Left renal pelvis (tissue), 4 donors: ENCODE results near the gene ADAMTS9. TPM values are rescaled to one million over a fixed set of nuclear protein-coding genes. Genes with fewer than 3 reads are reported as not detected.

Source experiments
- DNase-seq, 4 donors: peaks; one replicate each; pipeline ENCODE4 v3.0.0-alpha.2; 2013; ENCODE audit warnings: low read depth in 4 of 4, low spot score in 3 of 4
- polyA plus RNA-seq, 4 donors: library from polyadenylated mRNA; unstranded; fragments of 120-200 nt; gene quantifications; one replicate each; pipeline ENCODE4 v1.2.1, GENCODE V29; 2013; ENCODE audit not compliant: insufficient read length in 4 of 4

ADAMTS9 gene
- polyA plus RNA-seq, 4 donors: 48.7 to 168 (median 142) TPM

DNA sequence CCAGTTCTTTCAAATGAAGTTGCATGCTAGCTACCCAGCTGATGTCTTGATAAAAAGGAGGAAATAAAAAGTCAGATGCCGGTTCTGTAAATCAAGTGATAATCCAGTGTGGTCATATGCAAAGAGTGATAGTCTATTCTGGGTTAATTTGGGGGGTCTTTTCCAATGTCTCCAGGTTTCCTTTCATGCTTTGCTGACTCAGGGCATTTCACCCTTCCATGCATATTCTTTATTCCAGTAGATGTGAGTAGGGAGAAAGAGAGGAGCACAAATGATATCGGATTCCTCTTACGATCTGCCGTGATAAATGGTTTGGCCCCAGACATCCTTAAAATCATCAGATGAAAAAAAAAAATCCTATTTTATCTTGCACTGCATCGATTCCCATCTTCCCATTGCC is 60.8 kb downstream of the ADAMTS9 start:
- DNase-seq: no peak

DNA sequence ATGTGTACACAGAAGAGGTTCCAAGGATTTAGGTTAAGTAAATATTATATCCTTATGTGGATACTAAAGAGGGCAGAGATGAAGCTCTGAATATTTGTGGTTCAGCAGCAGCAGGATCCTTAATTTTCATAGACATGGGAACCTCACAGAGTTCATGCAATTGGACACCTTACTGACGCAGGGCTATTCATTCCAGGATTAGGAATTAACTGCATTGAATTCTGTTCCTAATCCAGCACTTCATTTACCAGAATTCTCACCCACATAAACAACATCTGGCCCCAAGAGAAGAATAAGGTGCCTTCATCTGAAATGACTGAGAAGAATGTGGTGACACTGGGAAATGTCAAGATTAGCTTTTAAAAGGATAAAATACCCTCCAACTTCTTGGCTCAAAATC is 62.4 kb downstream of the ADAMTS9 start:
- DNase-seq: no peak

DNA sequence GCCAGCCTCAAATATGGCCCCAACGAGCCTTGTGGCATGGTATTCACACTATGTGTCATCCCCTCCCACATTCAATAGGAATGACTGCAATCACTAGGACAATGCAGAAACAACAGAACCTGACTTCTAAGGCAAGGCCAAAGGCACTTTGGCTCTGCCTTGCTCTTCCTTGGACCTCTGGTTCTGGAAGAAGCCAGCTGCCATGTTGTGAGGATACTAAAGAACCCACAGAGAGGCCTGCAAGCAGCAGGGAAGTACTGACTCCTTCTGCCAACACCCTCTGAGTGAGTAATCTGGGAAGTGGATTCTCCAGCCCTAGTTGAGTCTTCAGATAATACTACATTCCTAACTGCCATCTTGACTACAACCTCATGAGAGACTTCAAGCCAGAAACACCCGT is 64.7 kb downstream of the ADAMTS9 start:
- DNase-seq: no peak

DNA sequence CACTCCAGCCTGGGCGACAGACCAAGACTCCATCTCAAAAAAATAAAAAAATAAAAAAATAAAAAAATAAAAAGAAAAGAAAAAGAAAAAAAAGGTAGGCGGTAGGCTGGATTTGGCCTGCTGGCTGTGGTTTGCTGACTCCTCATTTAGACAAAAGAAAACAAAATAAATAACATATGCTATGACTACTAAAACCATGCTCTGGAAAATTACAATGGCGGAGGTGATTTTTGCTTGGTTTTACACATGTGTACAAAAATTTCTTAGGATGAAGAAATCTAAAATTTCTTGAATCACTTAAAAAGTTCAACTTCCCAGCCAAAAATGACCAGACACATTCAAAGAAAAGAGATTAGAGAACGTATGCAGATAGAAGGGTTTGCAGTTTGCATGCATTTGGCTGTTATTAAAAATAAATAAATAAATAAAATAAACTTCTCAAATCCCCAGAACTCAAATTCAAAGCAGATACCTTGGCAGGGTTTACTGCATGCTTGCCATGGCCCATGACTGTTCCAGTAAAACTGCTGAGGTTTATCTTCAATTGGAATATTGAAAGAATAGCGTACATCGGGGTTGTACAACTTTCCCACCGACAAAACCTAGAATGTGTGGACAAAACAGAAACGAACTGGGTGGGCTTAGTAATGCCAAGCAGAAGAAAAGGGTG is 65.9 kb downstream of the ADAMTS9 start:
- DNase-seq: no peak

DNA sequence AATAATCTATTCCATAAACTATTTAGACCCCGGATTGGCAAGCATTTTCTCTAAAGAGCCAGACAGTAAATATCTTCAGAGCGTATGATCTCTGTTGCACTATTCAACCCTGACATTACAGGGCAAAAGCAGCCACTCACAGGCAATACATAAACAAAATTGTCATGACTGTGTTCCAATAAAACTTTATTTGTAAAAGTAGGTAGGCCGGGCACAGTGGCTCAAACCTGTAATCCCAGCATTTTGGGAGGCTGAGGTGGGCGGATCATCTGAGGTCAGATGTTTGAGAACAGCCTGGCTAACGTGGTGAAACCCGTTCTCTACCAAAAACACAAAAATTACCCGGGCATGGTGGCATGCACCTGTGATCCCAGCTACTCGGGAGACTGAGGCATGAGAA is 66.5 kb downstream of the ADAMTS9 start:
- DNase-seq: no peak

DNA sequence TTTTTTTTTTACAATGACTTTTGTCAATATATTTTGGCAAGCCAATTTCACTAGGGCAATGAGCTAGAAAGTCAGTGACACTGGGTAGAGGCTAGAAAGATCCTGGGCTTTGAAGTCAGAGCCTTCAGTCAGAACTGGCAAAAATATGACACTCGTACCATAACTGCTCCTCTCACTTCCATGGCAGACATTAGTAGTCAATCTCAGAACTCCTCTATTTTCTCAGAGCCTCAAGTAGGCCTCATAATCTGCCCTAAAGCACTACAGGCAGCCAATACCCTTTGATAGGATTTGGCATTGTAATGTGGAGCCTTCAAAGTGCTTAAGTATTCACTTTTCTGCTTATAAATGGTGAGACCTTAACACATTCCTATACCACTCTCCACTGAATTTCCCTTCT is 67.8 kb downstream of the ADAMTS9 start:
- DNase-seq: no peak

DNA sequence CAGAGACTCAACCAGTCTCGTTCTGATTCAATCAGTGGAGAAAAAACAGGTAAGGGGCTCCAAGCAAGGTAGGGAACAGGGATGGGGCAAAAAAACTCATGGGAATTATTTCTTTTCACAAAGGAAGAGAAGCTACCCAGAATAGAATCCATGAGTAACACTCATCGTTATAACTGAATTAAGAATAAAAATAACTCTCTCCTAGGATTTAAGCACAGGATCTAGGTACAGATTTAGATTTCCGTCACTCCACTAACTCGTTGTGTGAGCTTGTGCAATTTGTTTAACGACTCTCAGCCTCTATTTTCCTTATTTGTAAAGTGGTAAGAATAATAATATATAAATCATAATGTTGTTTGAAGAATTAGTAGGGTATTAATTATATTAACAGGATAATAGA is 68.6 kb downstream of the ADAMTS9 start:
- no peak for DNase-seq

DNA sequence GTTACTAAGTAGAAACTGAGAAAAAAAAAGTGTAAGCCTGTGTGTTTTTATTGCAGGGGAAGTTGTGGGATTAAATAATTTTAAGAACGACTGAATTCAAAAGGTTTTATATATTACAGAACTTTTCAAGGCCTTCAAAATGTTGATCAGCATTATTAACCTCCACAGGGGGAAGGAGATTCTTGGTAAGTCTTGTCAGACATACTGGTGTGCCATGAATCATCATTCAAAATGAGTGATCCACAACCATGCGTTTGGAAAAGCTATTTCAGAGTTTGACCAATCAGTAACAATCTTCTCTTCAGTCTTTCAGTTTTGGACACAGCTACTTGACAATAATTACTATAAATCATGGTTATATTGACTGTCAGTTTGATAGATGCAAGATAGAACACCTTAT is 70.2 kb downstream of the ADAMTS9 start:
- no peak for DNase-seq

DNA sequence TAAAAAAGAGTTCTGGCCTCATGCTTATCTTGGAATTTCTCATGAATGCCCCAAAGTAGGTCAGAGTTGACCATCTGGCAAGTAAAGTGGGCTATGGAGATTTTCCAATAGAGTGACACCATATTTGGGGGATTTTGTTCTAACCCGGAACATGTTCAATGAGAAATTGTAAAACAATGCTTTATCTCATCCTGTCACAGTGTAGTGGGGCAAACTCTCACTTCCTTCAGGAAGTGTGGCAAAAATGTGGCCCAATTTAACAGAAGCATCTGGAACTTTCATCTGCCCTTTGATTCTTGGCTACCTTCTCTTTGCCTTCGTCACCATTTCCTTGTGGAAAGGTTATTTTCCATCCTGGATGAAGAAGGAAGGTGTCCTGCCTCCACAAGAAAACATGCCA is 70.8 kb downstream of the ADAMTS9 start:
- DNase-seq: no peak

DNA sequence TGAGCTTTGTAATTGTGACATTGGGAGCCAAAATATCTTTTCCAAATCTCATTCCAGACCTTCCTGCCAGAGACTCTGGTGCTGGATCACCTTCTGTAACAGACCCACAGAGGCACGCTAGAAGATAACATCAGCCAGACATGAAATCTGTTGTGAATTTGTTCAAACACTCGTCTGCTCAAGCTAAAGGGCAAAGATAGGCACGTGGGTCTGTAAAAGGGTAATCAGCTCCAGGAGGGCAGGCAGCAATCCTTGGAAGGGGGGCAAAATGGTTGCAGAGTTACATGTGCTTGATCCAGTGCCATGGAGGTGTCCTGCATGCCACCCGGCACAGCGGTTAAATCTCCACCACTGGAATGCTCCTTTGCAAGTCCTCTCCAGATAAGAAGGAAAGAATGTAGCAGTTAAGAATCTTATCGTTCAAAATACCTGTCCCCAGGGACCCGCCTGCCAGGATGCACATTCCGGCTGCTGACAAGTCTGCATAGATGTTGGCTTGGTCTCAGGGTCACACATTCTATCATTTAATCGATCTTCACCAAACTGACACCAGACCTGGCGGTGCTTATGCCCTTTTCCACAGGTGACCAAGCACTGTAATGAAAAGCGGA is 74.8 kb downstream of the ADAMTS9 start:
- no peak for DNase-seq

DNA sequence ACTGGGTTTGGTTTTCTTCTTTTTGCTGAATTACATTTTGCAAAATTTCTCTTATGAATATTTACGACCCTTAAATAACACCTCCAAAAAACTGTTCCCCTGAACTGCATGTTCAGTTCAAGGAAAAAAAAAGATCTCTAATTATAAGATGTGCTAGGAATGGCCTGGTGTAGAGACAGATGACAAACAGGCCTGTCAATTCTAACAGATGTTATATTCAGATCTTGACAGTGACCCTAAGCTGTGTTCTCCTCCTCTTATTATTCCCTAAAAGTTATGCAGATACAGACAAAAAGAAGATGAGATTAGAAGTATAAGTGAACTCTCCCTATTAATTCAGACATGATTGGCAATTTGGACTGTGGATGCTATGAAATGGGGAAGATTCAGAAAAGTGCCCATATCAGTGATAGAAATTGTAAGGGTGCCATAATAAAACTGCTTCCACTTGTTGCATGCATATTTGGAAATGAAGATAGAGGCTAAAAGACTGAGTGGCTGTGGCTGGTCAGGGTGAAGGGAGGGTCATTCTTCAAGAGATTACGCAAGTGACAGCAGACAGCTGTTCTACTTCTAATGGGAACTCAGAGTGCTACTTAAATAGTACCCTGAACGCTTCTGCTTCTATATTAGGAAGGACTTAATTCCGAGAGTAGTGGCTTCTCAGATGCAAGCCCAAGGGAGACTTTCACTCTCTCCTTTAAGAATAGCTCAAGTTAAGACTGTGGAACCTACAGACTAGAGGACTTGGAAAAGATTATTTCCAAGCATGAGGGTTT is 75.5 kb downstream of the ADAMTS9 start:
- DNase-seq: peak in 2 of 4 donors; percentile 45

DNA sequence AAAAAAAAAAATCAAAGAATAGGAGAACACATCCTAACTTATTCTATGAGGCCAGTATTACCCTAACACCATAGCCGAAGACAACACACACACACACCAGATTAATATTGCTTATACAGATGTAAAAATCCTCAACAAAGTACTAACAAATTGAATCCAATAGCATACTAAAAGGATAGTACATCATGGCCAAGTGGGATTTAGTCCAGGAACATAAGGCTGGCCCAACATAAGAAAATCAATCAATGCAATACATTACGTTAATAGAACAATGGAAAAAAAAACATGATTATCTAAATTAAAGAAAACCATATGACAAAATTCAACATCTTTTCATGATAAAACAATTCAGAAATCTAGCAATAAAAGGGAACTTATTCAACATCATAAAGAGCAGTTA is 79.1 kb downstream of the ADAMTS9 start:
- no peak for DNase-seq

DNA sequence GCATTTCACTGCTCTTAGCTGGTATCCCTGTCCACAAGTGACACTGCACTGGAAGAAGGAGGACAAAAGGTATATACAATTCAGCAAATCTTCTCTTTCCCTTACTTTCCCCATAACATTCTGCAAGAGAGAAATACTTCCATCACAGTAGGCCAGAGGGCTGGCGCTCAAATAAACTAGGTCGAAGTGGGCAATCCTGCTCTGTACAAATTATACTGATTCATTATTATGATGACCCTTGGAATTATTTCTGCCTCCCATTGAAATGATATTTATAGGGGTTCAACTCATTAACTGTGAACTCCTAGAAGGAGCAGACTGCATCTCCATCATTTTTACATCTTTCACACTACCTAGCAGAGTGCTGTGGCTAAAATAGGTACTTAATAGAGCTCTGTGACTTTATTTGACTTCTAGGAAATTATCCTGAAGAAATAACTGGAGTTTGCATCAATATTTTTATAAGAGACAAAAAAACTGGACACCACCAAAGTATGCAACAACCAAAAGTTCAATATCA is 80.7 kb downstream of the ADAMTS9 start:
- DNase-seq: no peak

DNA sequence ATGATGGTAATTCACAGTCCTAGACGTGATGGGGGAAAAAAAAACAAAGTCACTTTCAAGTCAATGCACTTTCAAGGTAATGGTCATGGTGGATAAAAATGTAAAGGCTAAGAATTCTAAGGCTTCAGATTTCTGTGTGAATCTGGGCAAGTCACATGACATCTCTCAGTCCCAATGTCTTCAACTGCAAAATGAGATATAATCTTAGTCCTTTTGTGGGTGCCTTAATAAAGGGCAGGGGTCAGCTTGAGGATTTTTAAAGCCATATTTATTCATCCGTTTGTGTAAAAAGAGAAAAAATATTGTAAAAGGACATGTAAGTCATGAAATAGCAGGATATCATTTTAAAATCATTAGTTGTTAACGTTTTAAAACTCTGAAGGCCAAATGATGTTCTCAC is 83.5 kb downstream of the ADAMTS9 start:
- DNase-seq: no peak

DNA sequence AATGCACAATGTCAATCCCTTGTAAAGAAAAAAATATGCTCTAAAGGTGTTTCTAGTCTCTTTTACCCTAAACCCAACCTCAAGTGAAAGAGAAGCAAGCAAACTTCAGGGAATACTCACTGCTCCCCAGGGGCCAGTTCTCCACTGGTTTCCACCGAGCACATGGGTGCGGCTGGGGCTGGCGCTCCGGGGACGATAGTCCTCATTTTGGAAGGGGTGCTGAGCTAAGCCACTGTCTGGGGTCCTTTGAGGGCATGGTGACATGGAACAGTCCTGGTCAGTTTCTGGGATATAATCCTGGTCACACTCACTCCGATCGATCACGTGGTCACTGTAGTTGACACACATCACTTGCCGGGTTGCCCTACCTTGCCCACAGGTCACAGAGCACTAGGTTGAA is 86.0 kb downstream of the ADAMTS9 start:
- DNase-seq: no peak

DNA sequence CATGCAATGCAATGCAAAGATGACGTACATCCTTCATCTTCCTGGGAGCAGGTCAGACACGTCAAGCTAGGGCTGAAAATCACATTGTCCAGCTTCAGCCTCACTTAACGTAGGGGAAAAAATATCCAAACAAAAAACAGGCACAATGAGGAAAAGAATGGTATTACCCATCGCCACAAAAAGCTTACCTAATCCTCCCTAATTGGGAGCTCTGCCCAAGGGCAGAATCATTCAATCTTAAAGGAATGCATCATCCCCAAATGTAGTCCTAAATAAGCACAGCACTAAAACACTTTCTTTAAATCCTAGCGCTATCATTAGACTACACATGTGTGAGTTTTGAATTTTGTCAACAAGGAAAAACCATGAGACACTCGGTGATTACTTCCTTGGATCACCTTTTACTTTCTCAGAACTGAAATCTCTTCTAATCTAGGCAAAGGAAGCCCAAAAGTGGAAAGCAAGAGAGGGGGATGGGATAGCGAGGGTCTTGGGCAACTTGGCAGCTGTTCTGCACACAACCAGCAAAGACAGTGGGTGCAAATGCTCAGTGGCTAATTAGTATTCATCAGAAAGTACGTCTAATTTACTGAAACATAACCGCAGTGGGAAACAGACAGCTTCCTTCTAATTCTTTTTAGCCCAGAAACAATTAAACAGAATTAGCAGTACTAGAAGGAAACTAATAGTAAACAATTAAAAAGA is 87.4 kb downstream of the ADAMTS9 start:
- DNase-seq: no peak

DNA sequence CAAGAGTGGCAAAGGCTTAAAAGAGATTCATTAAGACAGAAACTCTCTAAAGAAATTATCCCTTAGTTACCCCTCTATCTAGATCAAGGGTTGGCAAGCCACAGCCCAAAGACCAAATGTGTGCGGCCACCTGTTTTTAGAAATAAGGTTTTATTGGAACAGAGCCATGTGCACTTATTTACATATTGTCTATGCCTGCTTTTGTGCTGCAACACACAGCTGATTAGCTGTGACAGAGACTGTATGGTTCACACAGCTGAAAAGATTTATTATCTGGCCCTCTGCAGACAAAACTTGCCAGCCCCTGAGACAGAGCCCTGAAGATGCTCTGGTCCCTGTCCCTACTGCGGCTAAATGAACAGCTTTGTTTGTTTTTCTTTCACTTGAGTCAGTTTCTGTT is 88.1 kb downstream of the ADAMTS9 start:
- DNase-seq: no peak

DNA sequence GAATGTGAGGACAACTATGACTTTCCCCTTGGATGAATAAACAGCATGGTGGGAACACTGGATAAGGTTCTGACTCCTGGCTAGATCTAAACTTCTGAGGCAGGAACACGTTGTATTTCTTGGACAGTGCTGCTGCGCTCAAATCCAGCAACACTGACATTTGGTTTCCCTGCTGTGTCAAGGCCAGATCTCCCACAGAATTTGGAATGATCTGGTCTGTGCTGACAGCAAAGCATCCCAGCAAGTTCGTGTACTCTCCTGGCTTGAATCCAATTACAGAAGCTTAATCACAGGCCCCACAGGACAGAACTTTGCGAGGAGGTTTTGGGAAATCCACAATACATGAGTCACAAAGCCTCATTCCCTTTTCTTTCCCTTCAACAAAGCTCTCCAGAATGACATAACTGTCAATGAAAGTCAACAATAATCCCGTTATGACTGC is 92.5 kb downstream of the ADAMTS9 start:
- no peak for DNase-seq

DNA sequence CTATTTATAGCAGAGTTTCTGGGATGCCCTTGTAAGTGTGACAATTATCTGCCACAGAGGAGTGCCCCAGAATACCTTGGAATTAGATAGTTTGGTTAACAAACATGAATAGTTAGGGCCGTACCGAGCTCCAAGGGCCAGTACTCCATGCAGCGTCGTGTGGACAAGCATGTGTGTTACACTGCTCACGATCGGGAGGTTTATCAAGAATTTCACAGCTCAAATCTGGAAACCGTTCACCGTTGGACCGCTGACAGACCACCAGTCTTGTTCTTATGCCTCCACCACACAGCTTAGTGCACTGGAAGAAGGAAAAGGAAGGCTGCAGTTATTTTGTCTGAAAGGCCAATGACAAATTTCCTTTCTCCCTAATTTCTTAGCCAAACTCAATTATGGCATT is 93.7 kb downstream of the ADAMTS9 start:
- DNase-seq: no peak

DNA sequence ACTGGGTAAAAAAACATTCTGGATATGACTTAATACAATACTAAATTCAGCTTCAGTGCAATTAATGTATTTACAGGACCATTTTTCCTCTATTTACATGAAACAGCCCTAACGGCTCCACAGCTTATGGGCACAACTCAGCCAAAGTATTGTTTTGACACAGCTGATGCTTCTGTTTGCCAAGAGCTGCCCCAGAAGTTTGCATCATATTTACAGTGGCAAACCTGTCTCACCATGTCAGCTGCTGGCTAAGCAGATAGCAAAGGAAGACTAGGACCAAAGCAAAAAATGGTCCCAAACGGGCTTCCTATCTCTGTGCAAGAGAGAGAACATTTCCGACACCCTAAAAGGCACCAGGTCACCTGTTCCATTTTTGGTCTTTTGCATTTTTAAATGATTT is 94.5 kb downstream of the ADAMTS9 start:
- no peak for DNase-seq

DNA sequence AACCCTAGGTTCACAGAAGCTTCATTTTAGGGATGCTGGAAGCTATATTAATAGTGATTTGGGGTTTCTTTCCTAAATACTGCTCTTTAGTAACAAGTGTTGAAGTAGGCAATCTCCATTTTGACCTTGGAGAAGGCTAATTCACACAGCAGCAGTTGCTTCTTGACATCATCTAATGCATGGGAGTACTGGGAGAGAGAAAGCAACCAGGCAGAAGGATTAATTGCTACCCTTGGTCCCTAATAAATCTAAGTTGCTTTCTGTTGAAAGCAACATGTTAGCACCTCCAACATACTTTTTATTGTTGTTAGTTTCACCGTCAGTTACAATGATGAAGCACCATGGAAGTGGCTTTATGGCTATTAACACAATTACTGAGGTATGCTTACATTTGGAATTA is 96.2 kb downstream of the ADAMTS9 start:
- DNase-seq: no peak
